Stimulated activated CD8-positive, alpha-beta memory T cell treated with anti-CD3 and anti-CD28 coated beads, Interleukin-15, amount 100 ng/mL, for 24 hours (primary cell): Measurements from ENCODE around the gene TUBB4B.

ENCODE experiments used
- DNase-seq: peaks from one replicate; pipeline ENCODE4 v3.0.0-alpha.2; 2020; ENCODE audit warnings: low read depth

Gene TUBB4B

GRCh38 chr9:137270929-137271695 is 30.0 kb downstream of the TUBB4B start:
- no peak for DNase-seq

- DNase-seq: no peak
These were observed 30.6 kb downstream of the TUBB4B start for GRCh38 chr9:137271696-137272076.

GRCh38 chr9:137272241-137273094 is 31.4 kb downstream of the TUBB4B start:
- no peak for DNase-seq

GRCh38 chr9:137273095-137273490 is 32.0 kb downstream of the TUBB4B start:
- DNase-seq: no peak

DNA sequence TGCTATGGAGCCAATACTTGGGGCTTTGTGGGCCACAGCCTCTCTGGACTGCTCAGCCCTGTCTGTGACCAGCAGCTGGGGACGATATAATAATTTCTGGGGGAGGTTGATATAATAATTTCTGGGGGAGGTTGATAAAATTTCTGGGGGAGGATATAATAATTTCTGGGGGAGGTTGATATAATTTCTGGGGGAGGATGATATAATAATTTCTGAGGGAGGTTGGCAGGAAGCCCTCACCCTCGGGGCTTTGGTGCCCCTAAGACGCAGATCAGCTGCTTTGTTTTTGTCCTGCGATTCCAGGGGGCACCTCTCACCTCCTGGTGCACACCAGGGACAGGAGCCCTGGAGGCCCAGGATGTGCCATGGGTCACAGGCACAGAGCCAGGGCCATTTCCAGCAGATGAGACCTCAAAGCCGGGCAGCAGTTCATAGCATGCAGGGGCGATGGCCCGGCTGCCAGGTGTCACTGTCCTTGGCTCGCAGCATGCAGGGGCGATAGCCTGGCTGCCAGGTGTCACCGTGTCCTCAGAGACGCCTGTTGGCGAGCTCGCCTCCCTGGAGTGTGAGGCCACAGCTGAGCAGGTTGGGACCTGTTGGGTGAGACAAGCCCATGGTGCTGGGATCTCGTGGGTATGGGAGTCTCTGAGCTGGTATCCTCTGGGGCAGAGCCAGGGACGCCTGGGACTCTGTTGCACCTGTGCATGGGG is 32.7 kb downstream of the TUBB4B start:
- no peak for DNase-seq

GRCh38 chr9:137275203-137275587 is 34.1 kb downstream of the TUBB4B start:
- no peak for DNase-seq

GRCh38 chr9:137275588-137276472 is 34.7 kb downstream of the TUBB4B start:
- no peak for DNase-seq

GRCh38 chr9:137276473-137277328 is 35.6 kb downstream of the TUBB4B start:
- DNase-seq: no peak

DNA sequence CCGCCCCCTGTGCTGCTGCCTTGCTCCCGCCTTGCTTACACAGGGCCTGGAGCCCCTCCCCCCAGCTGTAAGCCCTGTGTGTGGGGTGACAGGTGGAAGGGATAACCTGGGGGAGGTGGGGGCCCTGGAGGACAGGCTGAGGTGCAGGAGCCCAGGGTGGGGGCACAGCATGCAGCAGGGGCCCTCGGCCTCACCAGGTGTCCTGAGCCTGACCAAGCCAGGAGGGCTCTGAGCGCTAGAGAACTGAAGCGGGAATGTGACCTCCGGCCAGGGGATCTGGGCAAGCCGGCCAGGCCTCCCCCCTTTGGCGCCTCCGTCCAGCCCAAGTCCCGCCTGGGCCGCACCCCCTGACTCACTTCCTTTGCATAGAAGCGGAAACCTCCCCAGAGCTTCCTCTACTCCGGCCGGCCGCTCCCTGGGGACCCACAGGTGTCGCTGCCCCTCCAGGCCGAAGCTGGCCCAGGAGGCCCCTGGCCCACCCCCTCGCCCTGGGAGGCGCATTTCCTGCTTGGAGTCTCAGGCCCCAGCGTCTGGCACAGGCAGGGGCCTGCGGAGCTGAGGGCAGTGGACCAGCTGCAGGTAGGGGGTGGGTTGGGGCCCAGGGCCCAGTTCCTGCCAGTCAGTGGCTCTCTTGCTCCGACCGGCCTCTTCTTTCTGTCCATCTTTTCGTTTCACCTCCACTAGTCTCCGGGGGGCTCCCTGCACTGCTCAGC is 36.4 kb downstream of the TUBB4B start, which contains the start of gene TOR4A:
Gene TOR4A (plus strand): TSS at position 398 of the 713 bp plus-strand sequence. CDS start 964 bp downstream, outside the sequence.
- DNase-seq: no peak

DNA sequence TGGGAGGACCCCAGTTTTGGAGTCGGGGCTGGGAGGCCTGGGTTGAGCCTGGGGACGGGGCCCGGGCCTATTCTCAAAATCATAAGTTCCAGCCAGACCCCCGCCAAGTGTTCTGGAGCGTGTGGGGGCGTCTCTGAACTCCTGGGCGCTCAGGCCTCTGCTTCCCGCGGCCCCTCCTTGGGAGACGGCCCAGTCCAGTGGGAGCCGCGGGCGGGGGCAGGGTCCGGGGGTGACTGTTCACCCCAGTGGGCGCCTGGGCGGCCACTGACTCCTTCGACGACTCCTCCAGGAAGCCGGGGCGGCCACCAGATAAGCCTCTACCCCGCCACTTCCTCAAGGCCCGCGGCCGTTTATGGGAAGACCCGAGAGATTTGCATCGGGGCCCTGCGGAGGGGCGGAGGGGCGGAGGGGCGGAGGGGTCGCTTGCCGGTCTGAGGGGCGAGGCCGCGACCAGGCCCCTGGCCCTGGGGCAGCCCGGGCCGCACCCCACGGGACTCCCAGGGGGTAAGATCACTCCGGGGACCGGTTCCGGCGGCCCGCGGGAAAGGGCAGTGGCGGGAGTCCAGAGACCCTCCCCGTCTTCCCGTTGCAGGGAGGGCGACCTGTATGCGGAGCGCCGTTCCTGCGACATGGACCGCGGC is 37.1 kb downstream of the TUBB4B start:
- DNase-seq: no peak

GRCh38 chr9:137278721-137279711 is 37.9 kb downstream of the TUBB4B start:
- DNase-seq: no peak

DNA sequence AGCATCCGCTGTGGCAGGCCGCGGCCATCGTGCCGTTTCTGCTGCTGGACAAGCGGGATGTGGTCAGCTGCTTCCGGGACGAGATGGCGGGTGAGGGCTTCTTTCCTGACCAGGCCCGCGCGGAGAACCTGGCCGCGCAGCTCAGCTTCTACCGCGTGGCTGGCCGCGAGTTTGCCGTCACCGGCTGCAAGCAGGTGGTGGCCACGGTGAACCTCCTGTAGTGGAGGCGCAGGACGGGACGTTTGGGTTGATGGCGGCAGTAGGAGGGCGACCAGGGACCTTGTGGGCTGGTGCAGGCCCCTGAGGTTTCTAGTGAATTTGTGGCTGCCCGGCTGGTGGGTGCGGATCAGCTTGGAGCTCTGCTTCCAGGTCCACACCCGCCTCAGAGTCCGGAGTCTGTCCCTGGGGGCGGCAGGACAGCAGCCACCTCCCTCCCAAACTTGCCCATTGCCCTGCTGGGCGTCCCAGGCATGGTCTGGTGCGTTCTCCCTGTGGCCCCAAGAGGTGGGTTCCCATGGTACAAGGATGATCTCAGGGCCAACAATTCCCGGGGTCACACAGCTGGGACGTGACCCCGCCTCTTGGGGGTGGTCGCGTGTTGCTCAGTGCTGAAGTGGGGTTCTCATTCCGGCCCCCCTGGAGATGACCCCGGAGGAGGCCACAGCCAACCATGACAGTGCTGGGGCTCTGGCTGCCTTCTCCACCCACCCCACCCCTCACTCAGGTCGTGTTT is 38.8 kb downstream of the TUBB4B start:
- no peak for DNase-seq

DNA sequence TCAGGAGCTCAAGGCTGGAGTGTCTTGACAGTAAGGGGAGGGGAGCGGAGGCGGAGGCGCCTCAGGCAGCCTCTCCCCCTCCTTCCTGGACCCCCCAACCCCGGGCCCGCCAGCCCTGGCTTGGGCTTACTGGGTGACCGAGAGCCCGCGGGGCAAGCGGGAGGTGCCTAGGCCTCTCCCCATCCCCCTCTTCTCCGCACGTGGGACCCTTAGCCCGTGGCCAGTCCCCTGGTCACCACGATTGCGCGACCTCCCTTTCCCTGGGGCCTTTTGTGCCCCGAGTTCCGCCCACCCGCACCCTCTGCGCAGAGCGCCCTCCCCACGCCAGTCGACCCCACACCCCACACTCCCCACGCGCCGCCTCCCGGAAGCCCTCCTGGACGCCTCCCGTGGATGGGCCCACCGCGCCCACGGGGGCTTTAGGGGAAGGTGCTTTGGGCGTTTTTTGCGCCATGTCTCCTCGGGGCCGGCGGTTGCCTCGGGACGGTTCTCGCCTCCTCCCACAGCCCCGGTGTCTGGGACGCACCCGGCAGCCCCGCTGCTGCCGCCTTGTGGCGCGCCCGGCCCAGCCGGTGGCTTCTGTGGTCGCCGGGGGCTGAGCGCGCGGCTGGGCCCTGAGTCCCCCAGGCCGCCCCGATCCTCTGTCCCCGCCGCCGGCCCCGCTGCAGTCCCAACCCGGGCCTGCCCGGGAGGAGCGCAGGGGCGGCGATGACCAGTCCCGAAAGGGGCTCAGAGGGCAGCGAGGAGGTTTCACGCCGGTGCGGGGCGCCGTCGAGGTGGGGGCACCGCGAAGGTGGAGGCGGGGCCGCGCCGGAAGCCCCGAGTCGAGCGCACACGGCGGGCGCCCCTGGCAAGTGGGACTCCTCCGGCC is 39.6 kb downstream of the TUBB4B start:
- DNase-seq: no peak

GRCh38 chr9:137281345-137282116 is 40.4 kb downstream of the TUBB4B start:
- DNase-seq: no peak

DNA sequence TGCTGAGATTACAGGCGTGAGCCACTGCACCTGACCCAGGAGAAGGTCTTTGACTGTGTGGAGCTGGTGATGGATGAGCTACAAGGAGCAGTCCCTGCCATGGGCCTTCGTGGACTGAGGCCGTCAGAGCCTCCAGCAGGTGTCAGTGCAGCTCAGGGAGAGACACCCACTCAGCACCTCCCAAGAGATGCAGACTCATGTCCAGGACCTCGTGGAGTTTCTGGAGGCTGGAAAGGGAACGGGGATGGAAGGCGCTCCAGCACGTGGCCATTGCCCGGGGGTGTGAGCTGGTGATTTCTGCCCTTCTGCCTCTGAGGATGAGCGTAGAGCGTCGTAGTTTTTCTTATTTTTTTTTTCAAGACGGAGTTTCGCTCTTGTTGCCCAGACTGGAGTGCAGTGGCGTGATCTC is 45.9 kb downstream of the TUBB4B start:
- no peak for DNase-seq

GRCh38 chr9:137293094-137293481 is 52.0 kb downstream of the TUBB4B start:
- no peak for DNase-seq
